Natural killer cell (primary cell): ENCODE data around the gene ITGA6. TPM values are rescaled to one million over a fixed set of nuclear protein-coding genes. Genes with fewer than 3 reads are reported as not detected.

ENCODE experiments used
- ATAC-seq, 3 donors: fragments of 150-1000 bp in 2 of 3; fragments of 200-7000 bp in 1 of 3; cut with Tn5 transposase; 1 replicate in 1 of 3; 2 replicates in 2 of 3; pipeline ENCODE4 v1.10.0; 2021; ENCODE audit warnings: mild to moderate bottlenecking in 2 of 3, moderate library complexity in 2 of 3
- DNase-seq, 2 donors: peaks; one replicate each; pipeline versions ENCODE4 v3.0.0 to v3.0.0-alpha.2; 2013 to 2021; ENCODE audit warnings: mixed read lengths in 1 of 2
- H3K27ac ChIP-seq: one replicate; pipeline ENCODE4 v1.5.1; 2013; ENCODE audit warnings: mild to moderate bottlenecking, low read length
- H3K27me3 ChIP-seq: one replicate; pipeline ENCODE4 v1.6.1; 2013; ENCODE audit warnings: low read length; ENCODE audit not compliant: control insufficient read depth, insufficient read depth
- H3K36me3 ChIP-seq: one replicate; pipeline ENCODE4 v1.6.1; 2013; ENCODE audit warnings: low read length; ENCODE audit not compliant: control insufficient read depth, insufficient read depth
- H3K4me1 ChIP-seq: one replicate; pipeline ENCODE4 v1.6.1; 2013; ENCODE audit warnings: low read length; ENCODE audit not compliant: control insufficient read depth, insufficient read depth
- H3K4me3 ChIP-seq: one replicate; pipeline ENCODE4 v1.5.1; 2013; ENCODE audit warnings: low read length
- H3K9me3 ChIP-seq: one replicate; pipeline ENCODE4 v1.6.1; 2013; ENCODE audit warnings: low read length; ENCODE audit not compliant: control insufficient read depth, insufficient read depth
- H3K27ac Mint-ChIP-seq, 2 donors: one replicate each; pipeline ENCODE4 v1.8.0; 2022; ENCODE audit warnings: mild to moderate bottlenecking in 2 of 2, mixed read lengths in 2 of 2, moderate library complexity in 1 of 2
- H3K27me3 Mint-ChIP-seq, 2 donors: one replicate each; pipeline ENCODE4 v1.8.0; 2022; ENCODE audit warnings: low read depth in 2 of 2, mixed read lengths in 2 of 2
- H3K36me3 Mint-ChIP-seq: one replicate; pipeline ENCODE4 v1.8.0; 2022; ENCODE audit warnings: mixed read lengths
- H3K4me1 Mint-ChIP-seq, 2 donors: one replicate each; pipeline ENCODE4 v1.8.0; 2022; ENCODE audit warnings: mixed read lengths in 2 of 2
- H3K4me3 Mint-ChIP-seq: one replicate; pipeline ENCODE4 v1.8.0; 2022; ENCODE audit warnings: mild to moderate bottlenecking, moderate library complexity, mixed read lengths
- H3K9me3 Mint-ChIP-seq, 2 donors: one replicate each; pipeline ENCODE4 v1.8.0; 2022; ENCODE audit warnings: mixed read lengths in 2 of 2
- WGBS: methylation state at CpG from one replicate; pipeline ENCODE4 v1.1.7; 2013; ENCODE audit warnings: missing lambda C conversion rate; ENCODE audit not compliant: insufficient coverage; 5-methylcytosine and 5-hydroxymethylcytosine counted together
- intact Hi-C: fragments of 100-400 bp; cut with micrococcal nuclease; formaldehyde crosslinking; loops from one replicate; pipeline ENCODE4 v1.14.2; 2022
- total RNA-seq, 4 donors: library from RNA; stranded (reverse); fragments of 120-200 nt in 1 of 4; gene quantifications; one replicate each; pipeline versions ENCODE4 v1.2.3 to v1.2.4, GENCODE V29; 2013 to 2022
- TF ChIP-seq, protein P1 (sequence below): fragments of 200-600 bp; IDR thresholded peaks from one replicate; pipeline ENCODE4 v1.8.0; 2022; ENCODE audit warnings: antibody characterized with exemption

Gene ITGA6
- total RNA-seq, 3 donors from 2014 or later (not counting 1 experiment from before 2014, with no cell fraction given) = 34.0 to 52.8 (median 38.3) TPM

DNA sequence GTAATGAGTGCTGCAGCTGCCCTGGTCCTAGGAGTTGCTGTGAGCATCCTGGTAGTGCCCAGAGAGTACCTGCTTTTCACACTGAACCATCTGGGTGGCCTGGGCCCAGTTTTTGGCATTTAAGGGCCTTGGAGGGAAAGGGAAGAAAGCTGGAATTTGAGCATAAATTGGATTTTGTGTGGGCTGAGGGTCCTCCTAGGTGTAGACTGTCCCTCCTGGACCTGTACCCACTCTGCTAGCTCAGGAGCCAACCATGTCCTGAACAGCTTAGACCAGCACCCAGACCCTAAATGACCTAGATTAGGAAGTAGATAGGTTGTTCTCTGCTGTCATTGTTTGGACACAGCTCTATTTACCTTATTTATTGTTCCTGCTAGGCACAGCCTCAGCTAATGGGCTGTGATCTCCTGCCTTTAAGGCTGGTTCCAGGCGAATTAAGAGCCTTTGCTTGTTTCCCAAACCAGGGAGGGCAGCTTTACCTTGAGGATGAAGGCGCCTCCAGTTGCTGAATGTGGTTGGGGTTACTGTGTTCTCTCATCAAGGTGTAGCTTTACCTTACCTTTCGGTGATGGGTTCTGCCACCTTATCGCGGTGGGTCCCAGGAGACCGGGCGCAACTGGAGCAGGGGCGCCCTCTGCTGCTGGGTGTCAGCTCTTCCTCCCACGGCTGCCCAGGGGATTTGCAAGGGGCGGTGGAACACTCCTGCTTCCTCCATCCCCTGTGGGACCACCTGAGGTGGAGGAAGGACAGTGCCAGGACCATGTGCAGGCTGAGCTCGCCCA is 34.4 kb downstream of the ITGA6 start:
- H3K4me1 ChIP-seq = peaks cover 40% of the 10 kb centered on the region
- peak overlapping the region; percentile 0 for H3K27ac ChIP-seq
- H3K27me3 Mint-ChIP-seq = no peaks in the 10 kb centered on the region
- DNase-seq (peak; percentile 60 to 88), ATAC-seq (peak; percentile 70 to 75 (median 72))
- H3K4me3 ChIP-seq = no peak overlapping the region
- intact Hi-C loops = loop anchor here (2.0 to 10.0 kb wide), 5 partner anchors 33 to 649 kb away; partner anchors contain the start of gene DLX2
- H3K4me3 Mint-ChIP-seq = peak overlapping the region; percentile 76
- H3K9me3 ChIP-seq = no peaks in the 10 kb centered on the region
- H3K4me1 Mint-ChIP-seq = peaks cover 83 to 85% of the 10 kb centered on the region in 2 donors
- peaks cover 8% of the 10 kb centered on the region for H3K36me3 Mint-ChIP-seq
- no peaks in the 10 kb centered on the region for H3K27me3 ChIP-seq
- 10% methylated on average over 11 of the region's 11 CpGs for WGBS
- no peaks in the 10 kb centered on the region for H3K36me3 ChIP-seq
- peak overlapping the region; percentile 64 to 74 for H3K27ac Mint-ChIP-seq
- TF ChIP-seq, protein P1, sequence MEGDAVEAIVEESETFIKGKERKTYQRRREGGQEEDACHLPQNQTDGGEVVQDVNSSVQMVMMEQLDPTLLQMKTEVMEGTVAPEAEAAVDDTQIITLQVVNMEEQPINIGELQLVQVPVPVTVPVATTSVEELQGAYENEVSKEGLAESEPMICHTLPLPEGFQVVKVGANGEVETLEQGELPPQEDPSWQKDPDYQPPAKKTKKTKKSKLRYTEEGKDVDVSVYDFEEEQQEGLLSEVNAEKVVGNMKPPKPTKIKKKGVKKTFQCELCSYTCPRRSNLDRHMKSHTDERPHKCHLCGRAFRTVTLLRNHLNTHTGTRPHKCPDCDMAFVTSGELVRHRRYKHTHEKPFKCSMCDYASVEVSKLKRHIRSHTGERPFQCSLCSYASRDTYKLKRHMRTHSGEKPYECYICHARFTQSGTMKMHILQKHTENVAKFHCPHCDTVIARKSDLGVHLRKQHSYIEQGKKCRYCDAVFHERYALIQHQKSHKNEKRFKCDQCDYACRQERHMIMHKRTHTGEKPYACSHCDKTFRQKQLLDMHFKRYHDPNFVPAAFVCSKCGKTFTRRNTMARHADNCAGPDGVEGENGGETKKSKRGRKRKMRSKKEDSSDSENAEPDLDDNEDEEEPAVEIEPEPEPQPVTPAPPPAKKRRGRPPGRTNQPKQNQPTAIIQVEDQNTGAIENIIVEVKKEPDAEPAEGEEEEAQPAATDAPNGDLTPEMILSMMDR = peak; percentile 77
- H3K9me3 Mint-ChIP-seq = no peaks in the 10 kb centered on the region

DNA sequence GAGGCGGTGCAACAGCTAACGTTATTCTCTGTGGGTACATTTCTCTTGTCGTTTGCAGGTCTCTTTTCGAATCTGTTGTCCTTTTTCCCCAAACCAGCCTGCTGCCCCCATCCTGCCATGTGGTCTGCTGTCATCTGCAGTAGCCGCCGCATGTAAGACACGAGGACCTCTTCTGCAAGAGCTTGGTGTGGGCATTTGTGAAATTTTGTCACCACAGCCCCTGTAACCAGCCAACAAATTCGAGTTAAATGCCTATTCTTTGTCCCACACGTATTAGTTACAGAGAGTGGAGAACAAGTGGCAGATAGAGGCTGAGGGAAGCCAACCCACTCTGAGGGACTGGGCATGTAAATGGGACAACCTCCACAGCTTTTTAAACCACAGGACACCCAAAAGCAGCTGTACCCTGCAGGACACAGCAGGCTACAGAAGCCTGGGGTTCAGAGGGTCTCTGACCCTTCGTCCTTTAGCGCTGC is 35.0 kb downstream of the ITGA6 start:
- Histone ChIP-seq H3K4me3 (no peak overlapping the region), H3K36me3 (peaks cover 3% of the 10 kb centered on the region), H3K27me3 (no peaks in the 10 kb centered on the region), H3K27ac (peak overlapping the region; percentile 59), H3K9me3 (no peaks in the 10 kb centered on the region), H3K4me1 (peaks cover 40% of the 10 kb centered on the region)
- Mint-ChIP-seq H3K4me1 (peaks cover 83 to 85% of the 10 kb centered on the region in 2 donors), H3K27me3 (no peaks in the 10 kb centered on the region), H3K36me3 (peaks cover 14% of the 10 kb centered on the region), H3K4me3 (peak overlapping the region; percentile 76), H3K27ac (peak overlapping the region; percentile 64 to 74), H3K9me3 (no peaks in the 10 kb centered on the region)
- WGBS = 17% methylated on average over 11 of the region's 11 CpGs
- ATAC-seq (peak; percentile 19 to 41 (median 38)), DNase-seq (peak in 1 of 2 donors; percentile 65)
- intact Hi-C loops = loop anchor here (2.0 to 10.0 kb wide), 5 partner anchors 34 to 650 kb away; partner anchors contain the start of gene DLX2
- TF ChIP-seq, protein P1 = peak; percentile 28

DNA sequence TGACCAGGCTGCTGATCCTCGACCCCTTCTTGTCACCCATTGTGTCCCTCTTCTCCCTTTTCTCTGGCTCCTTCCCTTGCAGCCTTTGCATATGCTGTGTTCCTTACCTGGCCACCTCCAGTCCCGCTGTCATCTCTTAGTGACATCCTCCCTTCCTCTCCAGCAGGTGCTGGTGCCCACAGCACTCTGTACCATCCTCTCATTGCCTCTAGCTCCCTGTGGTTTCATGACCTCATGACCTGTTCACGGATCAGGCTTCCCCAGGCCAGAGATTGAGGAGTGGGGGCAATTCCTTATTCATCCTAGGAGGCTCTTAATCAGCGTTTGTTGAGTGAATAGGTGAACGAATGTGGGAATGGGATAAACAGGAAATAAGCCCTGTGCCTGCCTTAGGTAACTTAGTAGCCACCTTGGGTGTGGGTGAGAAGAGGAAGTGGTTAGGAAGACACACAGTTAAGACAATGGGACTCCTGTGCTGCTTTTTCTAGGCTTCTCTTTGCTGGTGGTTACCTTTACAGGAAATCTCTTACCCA is 35.5 kb downstream of the ITGA6 start:
- no peaks in the 10 kb centered on the region for H3K9me3 ChIP-seq
- H3K9me3 Mint-ChIP-seq = no peaks in the 10 kb centered on the region
- 13% methylated on average over 5 of the region's 5 CpGs for WGBS
- H3K4me3 ChIP-seq = no peak overlapping the region
- H3K27me3 ChIP-seq = no peaks in the 10 kb centered on the region
- ATAC-seq (peak; percentile 37 to 67 (median 53)), DNase-seq (peak in 1 of 2 donors; percentile 86)
- peak overlapping the region; percentile 76 for H3K4me3 Mint-ChIP-seq
- H3K4me1 Mint-ChIP-seq = peaks cover 78 to 79% of the 10 kb centered on the region in 2 donors
- TF ChIP-seq, protein P1 = no peak
- peak overlapping the region; percentile 59 for H3K27ac ChIP-seq
- peaks cover 15% of the 10 kb centered on the region for H3K36me3 Mint-ChIP-seq
- peaks cover 40% of the 10 kb centered on the region for H3K4me1 ChIP-seq
- H3K27ac Mint-ChIP-seq = peak overlapping the region; percentile 64 to 74
- no peaks in the 10 kb centered on the region for H3K27me3 Mint-ChIP-seq
- peaks cover 3% of the 10 kb centered on the region for H3K36me3 ChIP-seq
- intact Hi-C loops = loop anchor here (1.0 to 10.0 kb wide), 6 partner anchors 34 to 651 kb away; partner anchors contain the start of gene DLX2
